ENCODE measurements around the gene DNM3.

Gene DNM3

GRCh38 chr1:172442404-172442803 lies 601.1 kb downstream of the DNM3 start:
- DNase-seq (ENCODE audit: low spot score) (no peak), ATAC-seq (ENCODE audit: low read depth) (no peak)
- no peak overlapping the region for H3K27ac ChIP-seq (ENCODE audit: poor library complexity, severe bottlenecking)
- H3K4me3 ChIP-seq (ENCODE audit: severe bottlenecking): no peak overlapping the region
- TF ChIP-seq CTCF (IDR thresholded peaks at IDR 0.05; ENCODE audit: poor library complexity, severe bottlenecking): no peak
- no peaks in the 10 kb centered on the region for H3K9me3 ChIP-seq (ENCODE audit: severe bottlenecking)
- peaks cover 5% of the 10 kb centered on the region for H3K4me1 ChIP-seq (ENCODE audit: insufficient read depth, poor library complexity, severe bottlenecking)
- H3K27me3 ChIP-seq (ENCODE audit: insufficient read depth, poor library complexity, severe bottlenecking): no peaks in the 10 kb centered on the region
- peaks cover 17% of the 10 kb centered on the region for H3K36me3 ChIP-seq (ENCODE audit: low read depth)

- DNase-seq (ENCODE audit: low spot score) (no peak), ATAC-seq (ENCODE audit: low read depth) (no peak)
- H3K4me1 ChIP-seq (ENCODE audit: insufficient read depth, poor library complexity, severe bottlenecking): peaks cover 5% of the 10 kb centered on the region
- TF ChIP-seq CTCF (IDR thresholded peaks at IDR 0.05; ENCODE audit: poor library complexity, severe bottlenecking): no peak
- peak overlapping the region; percentile 51 for H3K27ac ChIP-seq (ENCODE audit: poor library complexity, severe bottlenecking)
- no peaks in the 10 kb centered on the region for H3K27me3 ChIP-seq (ENCODE audit: insufficient read depth, poor library complexity, severe bottlenecking)
- no peaks in the 10 kb centered on the region for H3K9me3 ChIP-seq (ENCODE audit: severe bottlenecking)
- peaks cover 17% of the 10 kb centered on the region for H3K36me3 ChIP-seq (ENCODE audit: low read depth)
- H3K4me3 ChIP-seq (ENCODE audit: severe bottlenecking): peak overlapping the region; percentile 60
These were observed 601.7 kb downstream of the DNM3 start for GRCh38 chr1:172442843-172443565.

GRCh38 chr1:172443666-172444453 lies 602.6 kb downstream of the DNM3 start, which contains the start of gene PIGC:
TSS of gene PIGC (minus strand) at chr1:172444069. CDS start at chr1:172442622, 1,447 bp downstream.
- no peaks in the 10 kb centered on the region for H3K9me3 ChIP-seq (ENCODE audit: severe bottlenecking)
- peaks cover 17% of the 10 kb centered on the region for H3K36me3 ChIP-seq (ENCODE audit: low read depth)
- peak within 1 kb of the TSS; percentile 51 for H3K27ac ChIP-seq (ENCODE audit: poor library complexity, severe bottlenecking)
- H3K27me3 ChIP-seq (ENCODE audit: insufficient read depth, poor library complexity, severe bottlenecking): no peaks in the 10 kb centered on the region
- H3K4me1 ChIP-seq (ENCODE audit: insufficient read depth, poor library complexity, severe bottlenecking): peaks cover 11% of the 10 kb centered on the region
- peak; percentile 93 for TF ChIP-seq CTCF (IDR thresholded peaks at IDR 0.05; ENCODE audit: poor library complexity, severe bottlenecking)
- ATAC-seq (ENCODE audit: low read depth) (peak; percentile 96), DNase-seq (ENCODE audit: low spot score) (peak; percentile 88)
- H3K4me3 ChIP-seq (ENCODE audit: severe bottlenecking): peak within 1 kb of the TSS; percentile 60

GRCh38 chr1:172446547-172446946 lies 605.2 kb downstream of the DNM3 start:
- DNase-seq (ENCODE audit: low spot score) (no peak), ATAC-seq (ENCODE audit: low read depth) (no peak)
- TF ChIP-seq CTCF (IDR thresholded peaks at IDR 0.05; ENCODE audit: poor library complexity, severe bottlenecking): no peak
- Histone ChIP-seq H3K36me3 (ENCODE audit: low read depth) (peaks cover 9% of the 10 kb centered on the region), H3K27ac (ENCODE audit: poor library complexity, severe bottlenecking) (no peak overlapping the region), H3K4me3 (ENCODE audit: severe bottlenecking) (no peak overlapping the region), H3K9me3 (ENCODE audit: severe bottlenecking) (no peaks in the 10 kb centered on the region), H3K4me1 (ENCODE audit: insufficient read depth, poor library complexity, severe bottlenecking) (peaks cover 17% of the 10 kb centered on the region), H3K27me3 (ENCODE audit: insufficient read depth, poor library complexity, severe bottlenecking) (no peaks in the 10 kb centered on the region)
